ENCODE data around the gene MKNK1.

Gene MKNK1

GRCh38 chr1:46558141-46558963 lies 45.7 kb downstream of the MKNK1 start:
- TF ChIP-seq CTCF (IDR thresholded peaks at IDR 0.05) = no peak
- no peak overlapping the region for H3K27ac ChIP-seq

GRCh38 chr1:46557403-46557802 lies 46.7 kb downstream of the MKNK1 start:
- TF ChIP-seq ZFX (IDR thresholded peaks at IDR 0.05; ENCODE audit: borderline replicate concordance) (no peak), CTCF (IDR thresholded peaks at IDR 0.05) (no peak)
- no peak overlapping the region for H3K27ac ChIP-seq

- TF ChIP-seq CTCF (IDR thresholded peaks at IDR 0.05) (no peak), ZFX (IDR thresholded peaks at IDR 0.05; ENCODE audit: borderline replicate concordance) (no peak)
- H3K27ac ChIP-seq = no peak overlapping the region
Observed at GRCh38 chr1:46556822-46557221, 47.2 kb downstream of the MKNK1 start.

- TF ChIP-seq ZFX (IDR thresholded peaks at IDR 0.05; ENCODE audit: borderline replicate concordance) (no peak), CTCF (IDR thresholded peaks at IDR 0.05) (no peak)
Observed at GRCh38 chr1:46555826-46556619, 48.0 kb downstream of the MKNK1 start.

GRCh38 chr1:46554597-46555381 lies 49.3 kb downstream of the MKNK1 start:
- TF ChIP-seq CTCF (IDR thresholded peaks at IDR 0.05) (no peak), ZFX (IDR thresholded peaks at IDR 0.05; ENCODE audit: borderline replicate concordance) (no peak)
- H3K27ac ChIP-seq = no peak overlapping the region

More at GRCh38 chr1:46555826-46556619, 48.0 kb downstream of the MKNK1 start:
- no peak overlapping the region for H3K27ac ChIP-seq

- TF ChIP-seq ZFX (IDR thresholded peaks at IDR 0.05; ENCODE audit: borderline replicate concordance) (no peak), CTCF (IDR thresholded peaks at IDR 0.05) (no peak)
- H3K27ac ChIP-seq = no peak overlapping the region
Observed at GRCh38 chr1:46554236-46554596, 49.9 kb downstream of the MKNK1 start.
